SHP77 treated with DMSO at 0.1 percent for 48 hours (cell line): ENCODE measurements around the gene ACACA.

Experiments used
- DNase-seq: peaks from one replicate; lab custom pipeline; 2025; lab: John Stamatoyannopoulos, UW

ACACA gene

GRCh38 chr17:37131669-37132611 lies 274.7 kb downstream of the ACACA start:
- DNase-seq, result no peak

- no peak for DNase-seq
Observed at GRCh38 chr17:37130984-37131446, 275.6 kb downstream of the ACACA start.

GRCh38 chr17:37124821-37125173 lies 281.8 kb downstream of the ACACA start:
- DNase-seq, result no peak

GRCh38 chr17:37123941-37124820 lies 282.5 kb downstream of the ACACA start:
- no peak for DNase-seq

GRCh38 chr17:37123386-37123785 lies 283.2 kb downstream of the ACACA start:
- no peak for DNase-seq

GRCh38 chr17:37121616-37122015 lies 285.0 kb downstream of the ACACA start:
- no peak for DNase-seq

GRCh38 chr17:37118366-37119137 lies 288.1 kb downstream of the ACACA start:
- DNase-seq, result no peak

GRCh38 chr17:37117373-37118142 lies 289.1 kb downstream of the ACACA start:
- no peak for DNase-seq

- no peak for DNase-seq
Observed at GRCh38 chr17:37116671-37117185, 289.9 kb downstream of the ACACA start.

- DNase-seq, result no peak
Observed at GRCh38 chr17:37111329-37111728, 295.3 kb downstream of the ACACA start.

- no peak for DNase-seq
Observed at GRCh38 chr17:37110746-37111145, 295.9 kb downstream of the ACACA start.

- DNase-seq, result no peak
Observed at GRCh38 chr17:37109731-37110710, 296.6 kb downstream of the ACACA start.

- DNase-seq, result no peak
Observed at GRCh38 chr17:37109106-37109505, 297.5 kb downstream of the ACACA start.

- DNase-seq, result no peak
Observed at GRCh38 chr17:37107406-37108083, 299.1 kb downstream of the ACACA start.

- no peak for DNase-seq
Observed at GRCh38 chr17:37106049-37106448, 300.6 kb downstream of the ACACA start.

- no peak for DNase-seq
Observed at GRCh38 chr17:37103231-37103630, 303.4 kb downstream of the ACACA start.

- no peak for DNase-seq
Observed at GRCh38 chr17:37101306-37101705, 305.3 kb downstream of the ACACA start.

GRCh38 chr17:37100231-37100630 lies 306.4 kb downstream of the ACACA start:
- DNase-seq, result no peak
